ENCODE data around the gene MGARP.

- TF ChIP-seq CTCF (IDR thresholded peaks at IDR 0.05; ENCODE audit: insufficient read depth, low read depth, low read length): no peak
- no peak for TF ChIP-seq EZH2 (IDR thresholded peaks at IDR 0.05; ENCODE audit: insufficient read depth, low read length)
These were observed 2.7 kb upstream of the MGARP start for GRCh38 chr4:139282721-139283075.
